ENCODE data around the gene DARS2. TPM values are rescaled to one million over a fixed set of nuclear protein-coding genes. Genes with fewer than 3 reads are reported as not detected.
A peak's percentile ranks its signal among the peaks of the same experiment; 100 is the strongest.

Gene DARS2
- total RNA-seq, 1 donor from 2014 or later = 14.6 TPM

- DNase-seq (ENCODE audit: low spot score in 2 of 2, unreplicated experiment in 2 of 2) = no peak
- TF ChIP-seq CTCF (IDR thresholded peaks at IDR 0.05; ENCODE audit: unreplicated experiment) = no peak
- H3K27me3 Mint-ChIP-seq (ENCODE audit: low read depth) = no peaks in the 10 kb centered on the region
- peaks cover 22% of the 10 kb centered on the region for H3K4me1 Mint-ChIP-seq
- H3K4me3 Mint-ChIP-seq = no peak overlapping the region
- H3K36me3 Mint-ChIP-seq = peaks cover 13% of the 10 kb centered on the region
- no peaks in the 10 kb centered on the region for H3K9me3 Mint-ChIP-seq
- no peak overlapping the region for H3K27ac Mint-ChIP-seq
Observed at GRCh38 chr1:173827611-173828010, 3.1 kb downstream of the DARS2 start.

GRCh38 chr1:173832748-173833147, 8.3 kb downstream of the DARS2 start:
- no peak overlapping the region for H3K4me3 Mint-ChIP-seq
- peaks cover 21% of the 10 kb centered on the region for H3K36me3 Mint-ChIP-seq
- H3K27me3 Mint-ChIP-seq (ENCODE audit: low read depth) = no peaks in the 10 kb centered on the region
- no peak for TF ChIP-seq CTCF (IDR thresholded peaks at IDR 0.05; ENCODE audit: unreplicated experiment)
- no peak for DNase-seq (ENCODE audit: low spot score in 2 of 2, unreplicated experiment in 2 of 2)
- H3K4me1 Mint-ChIP-seq = peaks cover 3% of the 10 kb centered on the region
- H3K27ac Mint-ChIP-seq = no peak overlapping the region
- no peaks in the 10 kb centered on the region for H3K9me3 Mint-ChIP-seq

GRCh38 chr1:173852105-173852504, 27.6 kb downstream of the DARS2 start:
- TF ChIP-seq CTCF (IDR thresholded peaks at IDR 0.05; ENCODE audit: unreplicated experiment) = no peak
- H3K27me3 Mint-ChIP-seq (ENCODE audit: low read depth) = no peaks in the 10 kb centered on the region
- H3K9me3 Mint-ChIP-seq = no peaks in the 10 kb centered on the region
- no peak overlapping the region for H3K27ac Mint-ChIP-seq
- no peaks in the 10 kb centered on the region for H3K4me1 Mint-ChIP-seq
- no peak overlapping the region for H3K4me3 Mint-ChIP-seq
- DNase-seq (ENCODE audit: low spot score in 2 of 2, unreplicated experiment in 2 of 2) = no peak
- H3K36me3 Mint-ChIP-seq = peaks cover 25% of the 10 kb centered on the region

GRCh38 chr1:173853074-173853473, 28.6 kb downstream of the DARS2 start:
- Mint-ChIP-seq H3K36me3 (peaks cover 30% of the 10 kb centered on the region), H3K27ac (peak overlapping the region; percentile 67), H3K4me3 (no peak overlapping the region), H3K4me1 (no peaks in the 10 kb centered on the region), H3K27me3 (ENCODE audit: low read depth) (no peaks in the 10 kb centered on the region), H3K9me3 (no peaks in the 10 kb centered on the region)
- TF ChIP-seq CTCF (IDR thresholded peaks at IDR 0.05; ENCODE audit: unreplicated experiment) = no peak
- no peak for DNase-seq (ENCODE audit: low spot score in 2 of 2, unreplicated experiment in 2 of 2)

GRCh38 chr1:173856014-173856413, 31.5 kb downstream of the DARS2 start:
- H3K4me3 Mint-ChIP-seq = no peak overlapping the region
- H3K27ac Mint-ChIP-seq = no peak overlapping the region
- no peaks in the 10 kb centered on the region for H3K9me3 Mint-ChIP-seq

More at GRCh38 chr1:173856014-173856413, 31.5 kb downstream of the DARS2 start:
- no peak for TF ChIP-seq CTCF (IDR thresholded peaks at IDR 0.05; ENCODE audit: unreplicated experiment)
- Mint-ChIP-seq H3K36me3 (peaks cover 33% of the 10 kb centered on the region), H3K27me3 (ENCODE audit: low read depth) (no peaks in the 10 kb centered on the region), H3K4me1 (no peaks in the 10 kb centered on the region)
- DNase-seq (ENCODE audit: low spot score in 2 of 2, unreplicated experiment in 2 of 2) = no peak

Data from mesothelial cell of epicardium (in vitro differentiated cells).